Lung (tissue), 12 donors: ENCODE measurements around the gene TPRG1. TPM values are rescaled to one million over a fixed set of nuclear protein-coding genes. Genes with fewer than 3 reads are reported as not detected.

Source experiments
- ATAC-seq: fragments of 200-7000 bp; cut with Tn5 transposase; one replicate; pipeline ENCODE4 v1.9.1; 2020; ENCODE audit warnings: moderate number of reproducible peaks; ENCODE audit not compliant: insufficient read depth, low FRiP score
- DNase-seq, 3 donors: peaks; one replicate each; pipeline ENCODE4 v3.0.0-alpha.2; 2013 to 2017
- H3K27ac ChIP-seq, 2 donors: one replicate each; pipeline ENCODE4 v1.5.1; 2013; ENCODE audit warnings: mild to moderate bottlenecking in 2 of 2, moderate library complexity in 2 of 2, control low read depth in 1 of 2, inconsistent platforms in 1 of 2, low read depth in 1 of 2, low read length in 1 of 2
- H3K27me3 ChIP-seq, 3 donors: one replicate each; pipeline ENCODE4 v1.5.1; 2013; ENCODE audit warnings: low read length in 2 of 3; ENCODE audit not compliant: control insufficient read depth in 3 of 3, insufficient read depth in 3 of 3
- H3K36me3 ChIP-seq, 4 donors: one replicate each; pipeline ENCODE4 v1.5.1; 2013; ENCODE audit warnings: low read length in 4 of 4, mild to moderate bottlenecking in 1 of 4, moderate library complexity in 1 of 4; ENCODE audit not compliant: control insufficient read depth in 4 of 4, insufficient read depth in 4 of 4
- H3K4me1 ChIP-seq, 5 donors: one replicate each; pipeline ENCODE4 v1.5.1; 2013; ENCODE audit warnings: low read length in 5 of 5, mild to moderate bottlenecking in 2 of 5, moderate library complexity in 1 of 5; ENCODE audit not compliant: control insufficient read depth in 5 of 5, insufficient read depth in 5 of 5
- H3K4me3 ChIP-seq: one replicate; pipeline ENCODE4 v1.5.1; 2013; ENCODE audit warnings: mild to moderate bottlenecking, control low read depth, moderate library complexity
- H3K9ac ChIP-seq, 2 donors: one replicate each; pipeline ENCODE4 v1.5.1; 2013; ENCODE audit warnings: low read length in 2 of 2, control low read depth in 1 of 2; ENCODE audit not compliant: insufficient read depth in 1 of 2
- H3K9me3 ChIP-seq, 4 donors: one replicate each; pipeline ENCODE4 v1.5.1; 2013; ENCODE audit warnings: low read length in 3 of 4, mild to moderate bottlenecking in 1 of 4, moderate library complexity in 1 of 4; ENCODE audit not compliant: control insufficient read depth in 4 of 4, insufficient read depth in 3 of 4
- WGBS, 2 donors: extraction: QIAGEN DNeasy Blood & Tissue Kit; methylation state at CpG; one replicate each; pipeline ENCODE4 v1.1.7; 2013; 5-methylcytosine and 5-hydroxymethylcytosine counted together
- polyA plus RNA-seq, 2 donors: library from polyadenylated mRNA; stranded (reverse); fragments of 200-250 nt; gene quantifications; one replicate each; pipeline ENCODE4 v1.2.1, GENCODE V29; 2013
- total RNA-seq, 2 donors: library from RNA; depleted of rRNA in 1 of 2; stranded (reverse); fragments of >200 nt in 1 of 2; gene quantifications; one replicate each; pipeline ENCODE4 v1.2.1, GENCODE V29; 2014 to 2021
- TF ChIP-seq, protein P1 (sequence below): IDR thresholded peaks from 2 replicates; pipeline ENCODE4 v1.5.1; 2012; ENCODE audit warnings: mild to moderate bottlenecking; ENCODE audit errors: control extremely low read depth, extremely low read depth
- donor health status: control.
- donor health status: control.
- donor health status: Bipolar disorder and iron deficiency.
- donor health status: healthy.
- donor health status: DM: yes; HTN: yes; CAD: no.

The TPRG1 gene
- total and polyA plus RNA-seq, 4 donors = 3.7 to 13.8 (median 9.4) TPM

GRCh38 chr3:189282741-189283140, 111.0 kb downstream of the TPRG1 start:
- no peaks in the 10 kb centered on the region for H3K9me3 ChIP-seq
- H3K36me3 ChIP-seq = no peaks in the 10 kb centered on the region
- no peak overlapping the region for H3K4me3 ChIP-seq
- H3K27ac ChIP-seq = no peak overlapping the region
- H3K27me3 ChIP-seq = no peaks in the 10 kb centered on the region
- TF ChIP-seq, protein P1, sequence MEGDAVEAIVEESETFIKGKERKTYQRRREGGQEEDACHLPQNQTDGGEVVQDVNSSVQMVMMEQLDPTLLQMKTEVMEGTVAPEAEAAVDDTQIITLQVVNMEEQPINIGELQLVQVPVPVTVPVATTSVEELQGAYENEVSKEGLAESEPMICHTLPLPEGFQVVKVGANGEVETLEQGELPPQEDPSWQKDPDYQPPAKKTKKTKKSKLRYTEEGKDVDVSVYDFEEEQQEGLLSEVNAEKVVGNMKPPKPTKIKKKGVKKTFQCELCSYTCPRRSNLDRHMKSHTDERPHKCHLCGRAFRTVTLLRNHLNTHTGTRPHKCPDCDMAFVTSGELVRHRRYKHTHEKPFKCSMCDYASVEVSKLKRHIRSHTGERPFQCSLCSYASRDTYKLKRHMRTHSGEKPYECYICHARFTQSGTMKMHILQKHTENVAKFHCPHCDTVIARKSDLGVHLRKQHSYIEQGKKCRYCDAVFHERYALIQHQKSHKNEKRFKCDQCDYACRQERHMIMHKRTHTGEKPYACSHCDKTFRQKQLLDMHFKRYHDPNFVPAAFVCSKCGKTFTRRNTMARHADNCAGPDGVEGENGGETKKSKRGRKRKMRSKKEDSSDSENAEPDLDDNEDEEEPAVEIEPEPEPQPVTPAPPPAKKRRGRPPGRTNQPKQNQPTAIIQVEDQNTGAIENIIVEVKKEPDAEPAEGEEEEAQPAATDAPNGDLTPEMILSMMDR = no peak
- no peaks in the 10 kb centered on the region for H3K4me1 ChIP-seq
- 68 to 82% methylated on average over 3 of the region's 3 CpGs for WGBS, 2 donors
- no peak overlapping the region for H3K9ac ChIP-seq
- DNase-seq (no peak), ATAC-seq (no peak)

DNA sequence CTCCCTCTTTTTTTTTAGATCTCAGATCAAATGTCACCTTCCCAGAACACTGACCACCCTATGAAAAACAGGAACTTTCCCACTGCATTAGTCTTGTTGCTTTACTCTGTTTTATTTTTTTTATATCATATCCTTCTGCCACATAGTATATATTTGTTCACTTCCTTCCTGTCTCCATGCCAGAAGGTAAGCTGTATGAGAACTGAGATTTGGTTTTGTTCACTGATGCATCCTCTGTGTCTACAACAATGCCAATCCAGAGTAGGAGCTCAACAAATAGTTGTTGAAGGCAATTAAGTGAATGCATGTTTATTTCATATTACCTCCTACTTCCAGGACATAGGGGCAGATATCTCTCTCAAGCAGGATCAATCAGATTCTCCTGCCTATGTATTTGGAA, 114.4 kb downstream of the TPRG1 start:
- DNase-seq (no peak), ATAC-seq (no peak)
- H3K9ac ChIP-seq = no peak overlapping the region
- no peaks in the 10 kb centered on the region for H3K9me3 ChIP-seq
- H3K27me3 ChIP-seq = no peaks in the 10 kb centered on the region
- H3K27ac ChIP-seq = no peak overlapping the region
- TF ChIP-seq, protein P1 = no peak
- H3K4me1 ChIP-seq = no peaks in the 10 kb centered on the region
- no peaks in the 10 kb centered on the region for H3K36me3 ChIP-seq
- no peak overlapping the region for H3K4me3 ChIP-seq

DNA sequence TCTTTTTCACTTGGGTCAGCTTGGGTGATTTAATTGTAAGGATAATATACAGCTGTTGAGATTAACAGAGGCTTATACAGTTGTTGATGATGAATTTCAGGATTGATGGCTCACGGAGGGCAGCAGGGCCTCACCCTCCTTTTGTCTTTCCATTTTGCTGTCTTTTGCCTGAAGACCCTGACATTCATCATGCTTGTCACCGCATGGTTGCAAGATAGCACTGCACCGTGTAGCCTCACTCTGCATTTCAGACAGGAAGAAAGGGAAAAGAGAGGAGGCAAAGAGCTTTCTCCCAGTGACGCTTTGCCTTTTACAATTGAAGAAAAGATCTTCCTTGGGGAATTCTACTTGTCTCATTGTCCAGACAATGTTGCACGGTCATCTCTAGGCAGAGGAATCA, 115.1 kb downstream of the TPRG1 start:
- Histone ChIP-seq H3K4me1 (no peaks in the 10 kb centered on the region), H3K27me3 (no peaks in the 10 kb centered on the region), H3K27ac (no peak overlapping the region), H3K9ac (no peak overlapping the region), H3K36me3 (no peaks in the 10 kb centered on the region), H3K4me3 (no peak overlapping the region), H3K9me3 (no peaks in the 10 kb centered on the region)
- TF ChIP-seq, protein P1 = no peak
- ATAC-seq (no peak), DNase-seq (no peak)
- WGBS, 2 donors = 75 to 89% methylated on average over 5 of the region's 5 CpGs

- Histone ChIP-seq H3K4me3 (no peak overlapping the region), H3K4me1 (no peaks in the 10 kb centered on the region), H3K9me3 (no peaks in the 10 kb centered on the region), H3K27ac (no peak overlapping the region), H3K9ac (no peak overlapping the region), H3K27me3 (no peaks in the 10 kb centered on the region), H3K36me3 (no peaks in the 10 kb centered on the region)
- ATAC-seq (no peak), DNase-seq (no peak)
- TF ChIP-seq, protein P1 = no peak
- 72 to 82% methylated on average over 7 of the region's 7 CpGs for WGBS, 2 donors
These were observed 116.8 kb downstream of the TPRG1 start for GRCh38 chr3:189288348-189289235.
